H9 (cell line): ENCODE results near the gene TMEM164. TPM values are rescaled to one million over a fixed set of nuclear protein-coding genes. Genes with fewer than 3 reads are reported as not detected.

ENCODE experiments used
- DNase-seq: peaks from one replicate; pipeline ENCODE4 v3.0.0-alpha.2; 2017
- H2AFZ ChIP-seq: one replicate; pipeline ENCODE4 v1.6.1; 2013; ENCODE audit warnings: mild to moderate bottlenecking, low read length, control low read depth, moderate library complexity
- H2AK5ac ChIP-seq: 2 replicates; pipeline ENCODE4 v1.6.1; 2013; ENCODE audit warnings: low read length, control low read depth, mixed read lengths; ENCODE audit not compliant: insufficient read length
- H2BK120ac ChIP-seq: one replicate; pipeline ENCODE4 v1.6.1; 2013; ENCODE audit warnings: low read depth, mild to moderate bottlenecking, low read length, control low read depth, inconsistent platforms; ENCODE audit not compliant: poor library complexity, severe bottlenecking
- H2BK12ac ChIP-seq: 2 replicates; pipeline ENCODE4 v1.6.1; 2013; ENCODE audit warnings: low read length, control low read depth, mixed read lengths, low read depth; ENCODE audit not compliant: insufficient read length
- H2BK15ac ChIP-seq: 2 replicates; pipeline ENCODE4 v1.6.1; 2013; ENCODE audit warnings: low read depth, low read length, control low read depth
- H2BK20ac ChIP-seq: one replicate; pipeline ENCODE4 v1.6.1; 2013; ENCODE audit warnings: low read depth, mild to moderate bottlenecking, low read length, control low read depth, inconsistent platforms; ENCODE audit not compliant: poor library complexity, severe bottlenecking
- H2BK5ac ChIP-seq: 2 replicates; pipeline ENCODE4 v1.6.1; 2013; ENCODE audit warnings: low read length, control low read depth, mixed read lengths; ENCODE audit not compliant: insufficient read length
- H3K14ac ChIP-seq: 2 replicates; pipeline ENCODE4 v1.6.1; 2013; ENCODE audit warnings: low read length, control low read depth; ENCODE audit not compliant: insufficient read depth
- H3K18ac ChIP-seq: 2 replicates; pipeline ENCODE4 v1.6.1; 2013; ENCODE audit warnings: low read depth, mild to moderate bottlenecking, mixed read lengths, low read length, control low read depth; ENCODE audit not compliant: insufficient read length
- H3K23ac ChIP-seq: 2 replicates; pipeline ENCODE4 v1.6.1; 2013; ENCODE audit warnings: low read length, control low read depth, mixed read lengths, low read depth; ENCODE audit not compliant: insufficient read length
- H3K23me2 ChIP-seq: 2 replicates; pipeline ENCODE4 v1.6.1; 2013; ENCODE audit warnings: low read depth, mild to moderate bottlenecking, mixed read lengths, low read length, control low read depth; ENCODE audit not compliant: insufficient read length, poor library complexity, severe bottlenecking
- H3K27ac ChIP-seq: 2 replicates; pipeline ENCODE4 v1.5.1; 2013; ENCODE audit warnings: low read length, control low read depth, mixed read lengths, low read depth; ENCODE audit not compliant: insufficient read length
- H3K27me3 ChIP-seq: 2 replicates; pipeline ENCODE4 v1.6.1; 2013; ENCODE audit warnings: low read length, control low read depth, inconsistent platforms; ENCODE audit not compliant: insufficient read depth
- H3K4ac ChIP-seq: 2 replicates; pipeline ENCODE4 v1.6.1; 2013; ENCODE audit warnings: low read depth, mild to moderate bottlenecking, control low read depth, inconsistent platforms, low read length, moderate library complexity
- H3K4me1 ChIP-seq: 2 replicates; pipeline ENCODE4 v1.6.1; 2013; ENCODE audit warnings: low read length, control low read depth, inconsistent platforms; ENCODE audit not compliant: insufficient read depth
- H3K4me2 ChIP-seq: 2 replicates; pipeline ENCODE4 v1.6.1; 2013; ENCODE audit warnings: low read length, control low read depth, mixed read lengths; ENCODE audit not compliant: insufficient read length, insufficient read depth
- H3K56ac ChIP-seq: 2 replicates; pipeline ENCODE4 v1.6.1; 2013; ENCODE audit warnings: low read depth, mild to moderate bottlenecking, mixed read lengths, low read length, control low read depth; ENCODE audit not compliant: insufficient read length
- H3K79me1 ChIP-seq: 2 replicates; pipeline ENCODE4 v1.6.1; 2013; ENCODE audit warnings: low read depth, mild to moderate bottlenecking, moderate library complexity, low read length, control low read depth, inconsistent platforms; ENCODE audit not compliant: insufficient read depth, poor library complexity, severe bottlenecking
- H3K79me2 ChIP-seq: 2 replicates; pipeline ENCODE4 v1.6.1; 2013; ENCODE audit warnings: low read length, control low read depth, inconsistent platforms; ENCODE audit not compliant: insufficient read depth
- H3K9ac ChIP-seq: 2 replicates; pipeline ENCODE4 v1.6.1; 2013; ENCODE audit warnings: low read length, control low read depth, mixed read lengths; ENCODE audit not compliant: insufficient read length; ENCODE audit errors: extremely low read depth
- H3K9me3 ChIP-seq: one replicate; pipeline ENCODE4 v1.6.1; 2013; ENCODE audit warnings: low read depth, low read length, inconsistent platforms; ENCODE audit not compliant: control insufficient read depth
- H3T11ph ChIP-seq: one replicate; pipeline ENCODE4 v1.6.1; 2013; ENCODE audit warnings: mild to moderate bottlenecking, low read length, control low read depth, inconsistent platforms
- H4K20me1 ChIP-seq: one replicate; pipeline ENCODE4 v1.6.1; 2013; ENCODE audit not compliant: control insufficient read depth, insufficient read length, insufficient read depth
- H4K5ac ChIP-seq: 2 replicates; pipeline ENCODE4 v1.6.1; 2013; ENCODE audit warnings: low read depth, mild to moderate bottlenecking, mixed read lengths, low read length, control low read depth; ENCODE audit not compliant: insufficient read length
- H4K8ac ChIP-seq: replicated peaks from 2 replicates; pipeline ENCODE4 v1.6.1; 2013; ENCODE audit warnings: low read length, control low read depth, mixed read lengths, low read depth; ENCODE audit not compliant: insufficient read length
- H4K91ac ChIP-seq: 2 replicates; pipeline ENCODE4 v1.6.1; 2013; ENCODE audit warnings: low read depth, mild to moderate bottlenecking, moderate library complexity, mixed read lengths, low read length, control low read depth; ENCODE audit not compliant: insufficient read length
- H3K27ac Mint-ChIP-seq, 3 experiments: 2 replicates in 2 of 3; 3 replicates in 1 of 3; pipeline ENCODE4 v1.8.0; 2020 to 2021; ENCODE audit warnings: mixed read lengths in 3 of 3, mild to moderate bottlenecking in 1 of 3, moderate library complexity in 1 of 3
- H3K27me3 Mint-ChIP-seq: 2 replicates; pipeline ENCODE4 v1.8.0; 2021; ENCODE audit warnings: low read depth, mild to moderate bottlenecking, moderate library complexity, mixed read lengths
- H3K36me3 Mint-ChIP-seq, 3 experiments: 2 replicates in 2 of 3; 3 replicates in 1 of 3; pipeline ENCODE4 v1.8.0; 2020 to 2021; ENCODE audit warnings: low read depth in 3 of 3, mixed read lengths in 3 of 3; ENCODE audit not compliant: insufficient read depth in 1 of 3
- H3K4me1 Mint-ChIP-seq, 2 experiments: 2 replicates each; pipeline ENCODE4 v1.8.0; 2020; ENCODE audit warnings: mixed read lengths in 2 of 2
- H3K4me3 Mint-ChIP-seq, 2 experiments: 2 replicates in 1 of 2; 3 replicates in 1 of 2; pipeline ENCODE4 v1.8.0; 2020 to 2021; ENCODE audit warnings: mild to moderate bottlenecking in 2 of 2, mixed read lengths in 2 of 2, moderate library complexity in 1 of 2
- H3K9me3 Mint-ChIP-seq, 2 experiments: 2 replicates in 1 of 2; 3 replicates in 1 of 2; pipeline ENCODE4 v1.8.0; 2020; ENCODE audit warnings: mild to moderate bottlenecking in 2 of 2, mixed read lengths in 2 of 2, moderate library complexity in 1 of 2
- CTCF ChIP-seq: fragments of 200-600 bp; sonication (generic); conservative IDR thresholded peaks from 3 replicates; pipeline ENCODE4 v1.8.0; 2021; ENCODE audit warnings: antibody characterized with exemption, mild to moderate bottlenecking
- WGBS: extraction: QIAGEN DNeasy Blood & Tissue Kit; methylation state at CpG from one replicate; pipeline ENCODE4 v1.1.7; 2013; ENCODE audit warnings: missing lambda C conversion rate, low lambda C conversion rate, mixed read lengths; ENCODE audit not compliant: insufficient read length; ENCODE audit errors: extremely low coverage; 5-methylcytosine and 5-hydroxymethylcytosine counted together
- total RNA-seq: library from RNA; stranded (reverse); gene quantifications from 2 replicates; pipeline ENCODE4 v1.2.1, GENCODE V29; 2021

TMEM164 gene
- total RNA-seq, 1 experiment from 2014 or later = 30.4 TPM

- no peak for TF ChIP-seq CTCF
- no peak overlapping the region for H3K4me2 ChIP-seq
- H2AK5ac ChIP-seq = no peak overlapping the region
- H3K27me3 Mint-ChIP-seq = no peaks in the 10 kb centered on the region
- no peaks in the 10 kb centered on the region for H3K79me1 ChIP-seq
- no peaks in the 10 kb centered on the region for H3K79me2 ChIP-seq
- no CpG with 5 or more reads among the region's 4 CpGs for WGBS
- H4K91ac ChIP-seq = no peak overlapping the region
- no peak overlapping the region for H3K56ac ChIP-seq
- no peak overlapping the region for H2BK20ac ChIP-seq
- peak overlapping the region in 1 of 3 experiments; percentile 13; a peak in 1 of 7 replicates for H3K27ac Mint-ChIP-seq
- no peaks in the 10 kb centered on the region for H3K9me3 Mint-ChIP-seq
- no peak overlapping the region for H3K27ac ChIP-seq
- H3K23ac ChIP-seq = no peak overlapping the region
- no peak overlapping the region for H3T11ph ChIP-seq
- H3K23me2 ChIP-seq = no peaks in the 10 kb centered on the region
- H4K5ac ChIP-seq = no peak overlapping the region
- no peaks in the 10 kb centered on the region for H3K27me3 ChIP-seq
- H3K14ac ChIP-seq = no peak overlapping the region
- H2AFZ ChIP-seq = no peak overlapping the region
- H3K9me3 ChIP-seq = no peaks in the 10 kb centered on the region
- no peak overlapping the region for H3K9ac ChIP-seq
- no peak overlapping the region for H4K8ac ChIP-seq
- peaks cover 2 to 5% (median 3%) of the 10 kb centered on the region in 3 experiments; a peak in 4 of 7 replicates for H3K36me3 Mint-ChIP-seq
- H2BK15ac ChIP-seq = no peak overlapping the region
- DNase-seq = no peak
- no peak overlapping the region for H3K18ac ChIP-seq
- no peak overlapping the region for H2BK12ac ChIP-seq
- no peak overlapping the region for H2BK5ac ChIP-seq
- no peak overlapping the region for H2BK120ac ChIP-seq
- H3K4ac ChIP-seq = no peak overlapping the region
- no peaks in the 10 kb centered on the region for H3K4me1 ChIP-seq
- H3K4me3 Mint-ChIP-seq = no peak overlapping the region
- H4K20me1 ChIP-seq = no peaks in the 10 kb centered on the region
- H3K4me1 Mint-ChIP-seq = peaks cover 6 to 10% of the 10 kb centered on the region in 2 experiments
Measured at GRCh38 chrX:110192516-110192915, 189.6 kb downstream of the TMEM164 start.
